IPS-20b (cell line): ENCODE results near the gene PFDN5.
A peak's percentile ranks its signal among the peaks of the same experiment; 100 is the strongest.
"Not testable (repeated sequence)": the region's sequence is repeated elsewhere in the genome, so short reads cannot be mapped to it uniquely, and the experiment has no call there.

Experiments used
- H3K27ac ChIP-seq: one replicate; pipeline ENCODE4 v1.5.1; 2013; ENCODE audit warnings: low read length
- H3K27me3 ChIP-seq: 2 replicates; pipeline ENCODE4 v1.6.1; 2013; ENCODE audit warnings: mild to moderate bottlenecking, low read length, inconsistent platforms; ENCODE audit not compliant: insufficient read depth
- H3K36me3 ChIP-seq: 2 replicates; pipeline ENCODE4 v1.6.1; 2013; ENCODE audit warnings: low read depth, mild to moderate bottlenecking, inconsistent platforms, low read length, moderate library complexity; ENCODE audit not compliant: insufficient read depth
- H3K4me1 ChIP-seq: 2 replicates; pipeline ENCODE4 v1.6.1; 2013; ENCODE audit warnings: mild to moderate bottlenecking, control low read depth, inconsistent platforms, low read length, moderate library complexity; ENCODE audit not compliant: insufficient read depth
- H3K4me3 ChIP-seq: 2 replicates; pipeline ENCODE4 v1.5.1; 2013; ENCODE audit warnings: mild to moderate bottlenecking, low read length, inconsistent platforms
- H3K9ac ChIP-seq: 2 replicates; pipeline ENCODE4 v1.6.1; 2013; ENCODE audit warnings: low read depth, mild to moderate bottlenecking, inconsistent platforms, low read length, moderate library complexity
- H3K9me3 ChIP-seq: 2 replicates; pipeline ENCODE4 v1.6.1; 2013; ENCODE audit warnings: mild to moderate bottlenecking, low read depth, low read length, inconsistent platforms; ENCODE audit not compliant: insufficient read depth

The PFDN5 gene

GRCh38 chr12:53290661-53291060 is 4.7 kb upstream of the PFDN5 start:
- peaks cover 75% of the 10 kb centered on the region for H3K36me3 ChIP-seq
- H3K4me3 ChIP-seq, result no peak overlapping the region
- no peaks in the 10 kb centered on the region; the same call in 1 of the 2 replicates for H3K4me1 ChIP-seq
- H3K27ac ChIP-seq, result no peak overlapping the region
- H3K9me3 ChIP-seq, result no peaks in the 10 kb centered on the region
- no peaks in the 10 kb centered on the region for H3K27me3 ChIP-seq
- H3K9ac ChIP-seq, result no peak overlapping the region

- Histone ChIP-seq H3K9ac (no peak overlapping the region), H3K4me3 (no peak overlapping the region), H3K4me1 (no peaks in the 10 kb centered on the region; the same call in 1 of the 2 replicates), H3K9me3 (no peaks in the 10 kb centered on the region), H3K27ac (no peak overlapping the region), H3K27me3 (no peaks in the 10 kb centered on the region), H3K36me3 (peaks cover 72% of the 10 kb centered on the region)
Observed at GRCh38 chr12:53292426-53292825, 2.9 kb upstream of the PFDN5 start.

- H3K4me3 ChIP-seq, result peak overlapping the region; percentile 93
- no peaks in the 10 kb centered on the region for H3K9me3 ChIP-seq
- H3K36me3 ChIP-seq, result peaks cover 56% of the 10 kb centered on the region
- no peaks in the 10 kb centered on the region; the same call in 1 of the 2 replicates for H3K4me1 ChIP-seq
- no peaks in the 10 kb centered on the region for H3K27me3 ChIP-seq
- peak overlapping the region; percentile 20 for H3K27ac ChIP-seq
- peak overlapping the region; percentile 89 for H3K9ac ChIP-seq
Observed at GRCh38 chr12:53295891-53296219, 513 bp downstream of the PFDN5 start.

- not testable (repeated sequence) for H3K27me3 ChIP-seq, H3K9me3 ChIP-seq, H3K4me1 ChIP-seq, H3K4me3 ChIP-seq, H3K27ac ChIP-seq, H3K9ac ChIP-seq
- H3K36me3 ChIP-seq, result peaks cover 56% of the 10 kb centered on the region
Observed at GRCh38 chr12:53297106-53297505, 1.8 kb downstream of the PFDN5 start.

DNA sequence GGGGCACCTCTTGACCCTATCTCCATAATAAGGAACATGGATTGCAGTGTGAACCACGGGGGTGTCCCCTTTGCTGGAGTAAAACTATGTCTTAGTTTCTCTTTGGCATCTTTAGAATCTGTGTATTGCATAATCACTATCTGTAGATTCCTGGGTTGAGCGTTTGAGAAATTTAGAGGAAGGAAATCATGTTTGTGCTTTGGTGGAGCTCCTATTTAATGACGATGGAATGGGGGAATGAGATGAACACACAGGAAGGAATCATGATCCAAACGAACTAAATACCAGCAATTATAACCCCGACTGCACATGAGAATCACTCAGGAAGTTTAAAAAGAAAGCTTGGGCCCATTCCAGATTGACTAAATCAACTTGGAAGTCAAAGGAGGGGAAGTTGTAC is 2.8 kb downstream of the PFDN5 start:
- Histone ChIP-seq H3K4me3 (no peak overlapping the region), H3K9ac (no peak overlapping the region), H3K36me3 (peaks cover 56% of the 10 kb centered on the region), H3K4me1 (no peaks in the 10 kb centered on the region; the same call in 1 of the 2 replicates), H3K27ac (no peak overlapping the region), H3K27me3 (no peaks in the 10 kb centered on the region), H3K9me3 (no peaks in the 10 kb centered on the region)

DNA sequence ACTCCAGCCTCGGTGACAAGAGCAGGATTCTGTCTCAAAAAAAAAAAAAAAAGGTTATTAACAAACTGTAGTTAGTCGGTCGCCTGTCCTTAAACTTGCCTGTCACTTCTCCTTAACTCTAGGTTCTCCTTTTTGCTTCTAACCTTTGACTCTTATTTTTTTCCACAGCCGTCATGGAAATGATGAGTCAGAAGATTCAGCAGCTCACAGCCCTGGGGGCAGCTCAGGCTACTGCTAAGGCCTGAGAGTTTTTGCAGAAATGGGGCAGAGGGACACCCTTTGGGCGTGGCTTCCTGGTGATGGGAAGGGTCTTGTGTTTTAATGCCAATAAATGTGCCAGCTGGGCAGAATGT is 3.7 kb downstream of the PFDN5 start:
- no peak overlapping the region for H3K27ac ChIP-seq
- H3K27me3 ChIP-seq, result no peaks in the 10 kb centered on the region
- H3K9me3 ChIP-seq, result no peaks in the 10 kb centered on the region
- H3K4me3 ChIP-seq, result peak overlapping the region; percentile 95; the same call in 1 of the 2 replicates
- H3K4me1 ChIP-seq, result no peaks in the 10 kb centered on the region; the same call in 1 of the 2 replicates
- H3K36me3 ChIP-seq, result peaks cover 55% of the 10 kb centered on the region
- H3K9ac ChIP-seq, result peak overlapping the region; percentile 95; the same call in 1 of the 2 replicates

DNA sequence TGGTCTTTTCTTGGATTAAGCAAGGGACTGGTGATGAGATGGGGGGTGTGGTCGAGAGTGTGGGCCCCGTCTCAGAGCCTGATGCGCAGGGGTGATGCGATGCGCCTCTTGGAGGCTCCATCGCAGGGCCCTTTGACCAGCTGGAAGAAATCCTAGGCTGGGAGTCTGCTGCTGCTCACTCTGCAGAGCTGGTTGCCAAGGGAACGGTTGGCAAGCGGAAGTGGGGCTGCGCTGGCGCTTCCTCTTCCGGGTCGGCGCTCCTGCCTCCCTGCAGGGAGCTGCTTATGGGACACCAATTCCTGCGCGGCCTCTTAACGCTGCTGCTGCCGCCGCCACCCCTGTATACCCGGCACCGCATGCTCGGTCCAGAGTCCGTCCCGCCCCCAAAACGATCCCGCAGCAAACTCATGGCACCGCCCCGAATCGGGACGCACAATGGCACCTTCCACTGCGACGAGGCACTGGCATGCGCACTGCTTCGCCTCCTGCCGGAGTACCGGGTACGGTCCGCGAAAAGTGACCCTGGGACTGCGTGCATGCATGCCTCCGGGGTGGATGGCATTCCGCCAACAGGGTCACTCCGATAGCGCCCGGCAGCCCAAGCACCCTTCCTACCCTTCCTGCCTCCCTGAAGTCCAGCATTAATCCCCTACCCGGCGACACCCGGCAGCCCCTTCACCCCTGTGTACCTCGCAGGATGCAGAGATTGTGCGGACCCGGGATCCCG is 4.3 kb downstream of the PFDN5 start, which contains the start of gene MYG1:
MYG1 (plus strand) TSS at position 242 of the 727 bp plus-strand sequence; CDS start at position 285, 43 bp downstream.
- Histone ChIP-seq H3K9me3 (no peaks in the 10 kb centered on the region), H3K27me3 (no peaks in the 10 kb centered on the region), H3K4me1 (no peaks in the 10 kb centered on the region; the same call in 1 of the 2 replicates), H3K27ac (no peak within 1 kb of the TSS), H3K9ac (peak within 1 kb of the TSS; percentile 95), H3K4me3 (peak within 1 kb of the TSS; percentile 95), H3K36me3 (peaks cover 51% of the 10 kb centered on the region)

DNA sequence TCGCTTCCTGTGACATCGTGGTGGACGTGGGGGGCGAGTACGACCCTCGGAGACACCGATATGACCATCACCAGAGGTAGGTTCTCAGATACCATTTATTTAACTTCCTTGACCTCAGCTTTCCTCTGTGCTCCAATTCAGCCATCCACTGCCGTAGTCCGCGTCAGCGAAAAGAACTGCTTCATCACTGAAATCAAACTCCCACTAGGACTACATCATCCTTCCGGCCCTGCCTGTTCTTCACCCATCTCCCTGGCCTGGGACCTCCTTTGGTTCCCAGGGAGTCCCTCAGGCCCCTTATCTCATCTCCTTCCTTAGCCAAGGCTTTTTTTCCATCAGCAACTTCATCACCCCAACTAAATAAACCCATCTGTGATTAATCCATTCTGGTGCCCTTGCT is 4.8 kb downstream of the PFDN5 start:
- Histone ChIP-seq H3K36me3 (peaks cover 54% of the 10 kb centered on the region), H3K4me1 (no peaks in the 10 kb centered on the region), H3K9ac (peak overlapping the region; percentile 95), H3K27me3 (no peaks in the 10 kb centered on the region), H3K4me3 (peak overlapping the region; percentile 95), H3K27ac (no peak overlapping the region), H3K9me3 (no peaks in the 10 kb centered on the region)

- Histone ChIP-seq H3K4me1 (no peaks in the 10 kb centered on the region), H3K9ac (no peak overlapping the region), H3K9me3 (no peaks in the 10 kb centered on the region), H3K36me3 (peaks cover 68% of the 10 kb centered on the region), H3K27ac (no peak overlapping the region), H3K4me3 (no peak overlapping the region), H3K27me3 (no peaks in the 10 kb centered on the region)
Observed at GRCh38 chr12:53302903-53303302, 7.6 kb downstream of the PFDN5 start.

- no peaks in the 10 kb centered on the region for H3K9me3 ChIP-seq
- H3K27ac ChIP-seq, result no peak overlapping the region
- H3K27me3 ChIP-seq, result no peaks in the 10 kb centered on the region
- no peak overlapping the region for H3K9ac ChIP-seq
- no peak overlapping the region for H3K4me3 ChIP-seq
- H3K4me1 ChIP-seq, result no peaks in the 10 kb centered on the region
- peaks cover 75% of the 10 kb centered on the region for H3K36me3 ChIP-seq
Observed at GRCh38 chr12:53306826-53307225, 11.5 kb downstream of the PFDN5 start.

DNA sequence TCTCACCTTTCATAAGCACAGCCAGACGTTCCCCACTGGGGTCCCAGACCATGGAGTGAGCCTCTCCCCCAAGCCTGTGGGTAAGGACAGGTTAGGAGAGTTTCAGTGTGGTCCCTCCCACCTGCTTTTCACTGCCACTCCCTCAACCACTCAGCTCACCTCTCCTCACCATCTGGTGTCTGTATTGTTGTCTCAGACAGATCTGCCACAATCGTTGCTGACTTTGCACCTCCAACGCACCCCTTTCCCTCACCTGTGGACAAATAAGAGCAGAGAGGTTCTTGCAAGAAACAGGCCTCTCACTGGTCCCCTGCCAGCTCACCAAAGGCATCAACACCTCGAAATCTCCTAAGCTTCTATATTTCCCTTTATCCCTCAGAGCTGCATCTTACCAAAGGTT is 12.9 kb downstream of the PFDN5 start:
- H3K4me1 ChIP-seq, result no peaks in the 10 kb centered on the region
- no peak overlapping the region for H3K27ac ChIP-seq
- H3K9ac ChIP-seq, result no peak overlapping the region
- peaks cover 60% of the 10 kb centered on the region for H3K36me3 ChIP-seq
- no peak overlapping the region for H3K4me3 ChIP-seq
- H3K9me3 ChIP-seq, result no peaks in the 10 kb centered on the region
- no peaks in the 10 kb centered on the region for H3K27me3 ChIP-seq

GRCh38 chr12:53313996-53314395 is 18.7 kb downstream of the PFDN5 start:
- Histone ChIP-seq H3K27ac (no peak overlapping the region), H3K36me3 (peaks cover 53% of the 10 kb centered on the region), H3K9me3 (no peaks in the 10 kb centered on the region), H3K27me3 (no peaks in the 10 kb centered on the region), H3K9ac (no peak overlapping the region), H3K4me1 (no peaks in the 10 kb centered on the region), H3K4me3 (no peak overlapping the region)
